IMR-90 (cell line): ENCODE measurements around the gene GADD45GIP1. TPM values are rescaled to one million over a fixed set of nuclear protein-coding genes. Genes with fewer than 3 reads are reported as not detected.
A peak's percentile ranks its signal among the peaks of the same experiment; 100 is the strongest.

ENCODE experiments used
- ATAC-seq: fragments of 200-7000 bp; cut with Tn5 transposase; 2 replicates; pipeline ENCODE4 v1.9.1; 2020; ENCODE audit warnings: low read depth, mild to moderate bottlenecking, moderate library complexity
- BruUV-seq: library from RNA; stranded (reverse); fragments of 400-500 nt; replicated peaks from 2 replicates; lab custom pipeline; 2021; lab: Mats Ljungman, UMichigan
- CTCF ChIA-PET: fragments of 300-600 bp; formaldehyde crosslinking; extraction: SDS; loops from one replicate; lab custom pipeline; 2021; ENCODE audit warnings: antibody characterized with exemption; lab: Yijun Ruan, JAX
- POLR2A ChIA-PET: fragments of 300-600 bp; sonication (Branson Sonifier 250); formaldehyde crosslinking; loops from one replicate; lab custom pipeline; 2022; ENCODE audit warnings: antibody characterized with exemption; ENCODE audit not compliant: unreplicated experiment; lab: Charles Lee
- DNase-seq: peaks from one replicate; pipeline ENCODE4 v3.0.0; 2013
- H2AFZ ChIP-seq: replicated peaks from 2 replicates; pipeline ENCODE3; 2013; ENCODE audit warnings: low read length, mild to moderate bottlenecking; ENCODE audit not compliant: poor library complexity
- H2AK5ac ChIP-seq: 2 replicates; pipeline ENCODE4 v1.6.1; 2013; ENCODE audit warnings: low read depth, low read length, inconsistent platforms
- H2AK9ac ChIP-seq: replicated peaks from 2 replicates; pipeline ENCODE3; 2013; ENCODE audit warnings: mild to moderate bottlenecking, low read depth, low read length, moderate library complexity; ENCODE audit not compliant: poor library complexity
- H2BK120ac ChIP-seq: 2 replicates; pipeline ENCODE4 v1.6.1; 2013; ENCODE audit warnings: low read depth, low read length, inconsistent platforms
- H2BK15ac ChIP-seq: 3 replicates; pipeline ENCODE4 v1.6.1; 2013; ENCODE audit warnings: low read depth, low read length, inconsistent platforms
- H2BK20ac ChIP-seq: 2 replicates; pipeline ENCODE4 v1.6.1; 2013; ENCODE audit warnings: low read depth, mild to moderate bottlenecking, inconsistent platforms, low read length, moderate library complexity
- H2BK5ac ChIP-seq: 2 replicates; pipeline ENCODE4 v1.6.1; 2013; ENCODE audit warnings: mild to moderate bottlenecking, low read depth, low read length, inconsistent platforms; ENCODE audit not compliant: poor library complexity, severe bottlenecking
- H3K14ac ChIP-seq: replicated peaks from 2 replicates; pipeline ENCODE4 v1.6.1; 2013; ENCODE audit warnings: low read depth, low read length, inconsistent platforms
- H3K18ac ChIP-seq: 2 replicates; pipeline ENCODE4 v1.6.1; 2013; ENCODE audit warnings: low read depth, low read length, control low read depth
- H3K23ac ChIP-seq: 2 replicates; pipeline ENCODE4 v1.6.1; 2013; ENCODE audit warnings: low read depth, low read length, inconsistent platforms
- H3K27ac ChIP-seq: 2 replicates; pipeline ENCODE4 v1.5.1; 2013; ENCODE audit warnings: mild to moderate bottlenecking, control low read depth, low read length; ENCODE audit not compliant: insufficient read depth
- H3K27me3 ChIP-seq: 2 replicates; pipeline ENCODE4 v1.6.1; 2013; ENCODE audit warnings: low read length; ENCODE audit not compliant: control insufficient read depth, insufficient read depth
- H3K36me3 ChIP-seq: 2 replicates; pipeline ENCODE4 v1.6.1; 2013; ENCODE audit warnings: low read length, mixed read lengths; ENCODE audit not compliant: control insufficient read depth, insufficient read depth
- H3K4ac ChIP-seq: 2 replicates; pipeline ENCODE4 v1.6.1; 2013; ENCODE audit warnings: low read depth, low read length, inconsistent platforms
- H3K4me1 ChIP-seq: 2 replicates; pipeline ENCODE4 v1.6.1; 2013; ENCODE audit warnings: low read length, mixed read lengths; ENCODE audit not compliant: control insufficient read depth, insufficient read depth
- H3K4me2 ChIP-seq: 2 replicates; pipeline ENCODE4 v1.6.1; 2013; ENCODE audit warnings: low read depth, mild to moderate bottlenecking, control low read depth, low read length, moderate library complexity
- H3K4me3 ChIP-seq: 2 replicates; pipeline ENCODE4 v1.5.1; 2013; ENCODE audit warnings: low read depth, mild to moderate bottlenecking, control low read depth, low read length, moderate library complexity; ENCODE audit not compliant: insufficient read depth
- H3K56ac ChIP-seq: 2 replicates; pipeline ENCODE4 v1.6.1; 2013; ENCODE audit warnings: low read length, inconsistent platforms; ENCODE audit not compliant: insufficient read depth; ENCODE audit errors: extremely low read depth
- H3K79me1 ChIP-seq, 2 experiments: 2 replicates each; pipeline ENCODE4 v1.6.1; 2013; ENCODE audit warnings: low read length in 2 of 2, inconsistent platforms in 1 of 2, low read depth in 1 of 2
- H3K9ac ChIP-seq: 2 replicates; pipeline ENCODE4 v1.6.1; 2013; ENCODE audit warnings: low read depth, low read length, control low read depth
- H3K9me1 ChIP-seq: 2 replicates; pipeline ENCODE4 v1.6.1; 2013; ENCODE audit warnings: low read length, inconsistent platforms; ENCODE audit not compliant: insufficient read depth
- H3K9me3 ChIP-seq: 2 replicates; pipeline ENCODE4 v1.6.1; 2013; ENCODE audit warnings: low read length; ENCODE audit not compliant: control insufficient read depth, insufficient read depth
- H4K20me1 ChIP-seq: 2 replicates; pipeline ENCODE4 v1.6.1; 2013; ENCODE audit warnings: low read length, inconsistent platforms; ENCODE audit not compliant: insufficient read depth
- H4K5ac ChIP-seq: 2 replicates; pipeline ENCODE4 v1.6.1; 2013; ENCODE audit warnings: mild to moderate bottlenecking, low read depth, low read length, control low read depth
- H4K8ac ChIP-seq, 2 experiments: 2 replicates each; pipeline ENCODE4 v1.6.1; 2013; ENCODE audit warnings: low read depth in 2 of 2, low read length in 2 of 2, control low read depth in 1 of 2, inconsistent platforms in 1 of 2
- H4K91ac ChIP-seq: 2 replicates; pipeline ENCODE4 v1.6.1; 2013; ENCODE audit warnings: low read depth, low read length, inconsistent platforms; ENCODE audit not compliant: insufficient read depth
- BHLHE40 ChIP-seq: fragments of 150-350 bp; IDR thresholded peaks from 2 replicates; pipeline ENCODE4 v1.6.1; 2016; ENCODE audit warnings: mild to moderate bottlenecking, low read depth, low read length
- CEBPB ChIP-seq: IDR thresholded peaks from 2 replicates; pipeline ENCODE4 v1.6.1; 2012; ENCODE audit warnings: low read depth, low read length, improper control_type of control experiment
- CHD1 ChIP-seq: IDR thresholded peaks from 2 replicates; pipeline ENCODE4 v1.6.1; 2012; ENCODE audit warnings: low read depth, low read length, improper control_type of control experiment
- FOS ChIP-seq: fragments of 150-350 bp; IDR thresholded peaks from 2 replicates; pipeline ENCODE4 v1.6.1; 2016; ENCODE audit warnings: low read depth, low read length
- MAFK ChIP-seq: IDR thresholded peaks from 2 replicates; pipeline ENCODE4 v1.6.1; 2012; ENCODE audit warnings: low read depth, low read length, improper control_type of control experiment
- MAZ ChIP-seq: IDR thresholded peaks from 2 replicates; pipeline ENCODE4 v1.6.1; 2012; ENCODE audit warnings: low read depth, mild to moderate bottlenecking, low read length, improper control_type of control experiment, moderate library complexity, borderline replicate concordance
- MXI1 ChIP-seq: IDR thresholded peaks from 2 replicates; pipeline ENCODE4 v1.6.1; 2012; ENCODE audit warnings: low read depth, mild to moderate bottlenecking, low read length, moderate library complexity, borderline replicate concordance
- NFE2L2 ChIP-seq: fragments of 150-350 bp; IDR thresholded peaks from 2 replicates; pipeline ENCODE4 v1.6.1; 2016; ENCODE audit warnings: low read depth, mild to moderate bottlenecking, low read length
- POLR2A ChIP-seq: IDR thresholded peaks from 2 replicates; pipeline ENCODE4 v1.6.1; 2012; ENCODE audit warnings: mild to moderate bottlenecking, low read depth, low read length
- RAD21 ChIP-seq: IDR thresholded peaks from 2 replicates; pipeline ENCODE4 v1.6.1; 2012; ENCODE audit warnings: low read length, improper control_type of control experiment
- RCOR1 ChIP-seq: IDR thresholded peaks from 2 replicates; pipeline ENCODE4 v1.6.1; 2012; ENCODE audit warnings: mild to moderate bottlenecking, low read length, improper control_type of control experiment; ENCODE audit not compliant: insufficient replicate concordance
- RFX5 ChIP-seq: IDR thresholded peaks from 2 replicates; pipeline ENCODE4 v1.8.0; 2012; ENCODE audit warnings: low read depth, mild to moderate bottlenecking, low read length, moderate library complexity
- SMC3 ChIP-seq: fragments of 150-350 bp; IDR thresholded peaks from 2 replicates; pipeline ENCODE4 v1.6.1; 2016; ENCODE audit warnings: low read depth, mild to moderate bottlenecking, antibody characterized with exemption, low read length, moderate library complexity
- WGBS, 2 experiments: methylation state at CpG; one replicate each; pipeline versions ENCODE4 v1.1.5 to v1.1.7; 2013; ENCODE audit warnings: missing lambda C conversion rate in 2 of 2; ENCODE audit not compliant: insufficient read length in 1 of 2; ENCODE audit errors: extremely low coverage in 2 of 2; 5-methylcytosine and 5-hydroxymethylcytosine counted together
- dilution Hi-C: fragments of 300-500 bp; cut with HindIII; formaldehyde crosslinking; loops from one replicate; pipeline ENCODE4 v1.14.3; 2018; ENCODE audit warnings: low sequenced_read_pairs; ENCODE audit not compliant: unreplicated experiment
- in situ Hi-C: fragments of 300-500 bp; cut with MboI; formaldehyde crosslinking; loops from 3 replicates; pipeline ENCODE4 v1.14.3; 2019; ENCODE audit warnings: low sequenced_read_pairs, inconsistent platforms, mixed read lengths
- intact Hi-C: fragments of 100-400 bp; cut with micrococcal nuclease; formaldehyde crosslinking; loops from 2 replicates; pipeline ENCODE4 v1.10.0; 2022
- polyA plus RNA-seq, 3 experiments: library from polyadenylated mRNA; depleted of rRNA; stranded (reverse); fragments of >200 nt; gene quantifications; 2 replicates each; pipeline ENCODE4 v1.2.3, GENCODE V29; 2012; ENCODE audit warnings: low replicate concordance in 1 of 3
- total RNA-seq: library from RNA; depleted of rRNA; stranded (reverse); fragments of >200 nt; gene quantifications from 2 replicates; pipeline ENCODE4 v1.2.3, GENCODE V29; 2012
- TF ChIP-seq, protein P1 (sequence below): fragments of 150-350 bp; IDR thresholded peaks from 2 replicates; pipeline ENCODE4 v1.6.1; 2017; ENCODE audit warnings: mild to moderate bottlenecking, antibody characterized with exemption, low read length, low read depth
- TF ChIP-seq, protein P2 (sequence below): conservative IDR thresholded peaks from 2 replicates; pipeline ENCODE4 v1.5.1; 2012; ENCODE audit warnings: mild to moderate bottlenecking, low read depth, low read length, improper control_type of control experiment
- TF ChIP-seq, protein P3 (sequence below): fragments of 150-350 bp; IDR thresholded peaks from 2 replicates; pipeline ENCODE4 v1.6.1; 2016; ENCODE audit warnings: low read depth, mild to moderate bottlenecking, low read length, moderate library complexity, borderline replicate concordance

Gene GADD45GIP1
- total and polyA plus RNA-seq, 2 of the 4 experiments (the other 2 are of a cell fraction), result 13.3 to 42.4 TPM

DNA sequence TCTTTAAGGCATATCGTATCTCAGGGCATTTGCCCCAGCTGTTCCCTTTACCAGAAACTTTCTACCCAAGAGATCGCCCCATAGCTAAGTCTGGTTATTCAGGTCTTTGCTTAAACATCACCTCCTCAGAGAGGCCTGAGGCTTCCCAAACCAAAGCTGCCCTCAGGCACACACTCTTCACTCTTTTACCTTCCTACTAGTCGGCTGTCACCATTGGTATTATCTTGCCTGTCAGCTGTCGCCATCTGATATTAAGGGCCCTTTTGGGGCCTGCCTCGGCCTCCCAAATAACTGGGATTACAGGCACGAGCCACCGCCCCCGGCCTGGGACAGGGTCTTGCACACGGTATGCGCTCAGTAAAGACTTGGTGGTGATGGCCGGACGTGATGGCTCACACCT lies 1.0 kb downstream of the GADD45GIP1 start:
- in situ Hi-C loops (no loop called here), dilution Hi-C loops (no loop called here), intact Hi-C loops (no loop called here)
- peak overlapping the region; percentile 98 for H3K4me3 ChIP-seq
- no peak for TF ChIP-seq POLR2A
- TF ChIP-seq CHD1, result no peak
- no peak for TF ChIP-seq MAFK
- no peak for TF ChIP-seq MXI1
- TF ChIP-seq MAZ, result no peak
- TF ChIP-seq, protein P1, sequence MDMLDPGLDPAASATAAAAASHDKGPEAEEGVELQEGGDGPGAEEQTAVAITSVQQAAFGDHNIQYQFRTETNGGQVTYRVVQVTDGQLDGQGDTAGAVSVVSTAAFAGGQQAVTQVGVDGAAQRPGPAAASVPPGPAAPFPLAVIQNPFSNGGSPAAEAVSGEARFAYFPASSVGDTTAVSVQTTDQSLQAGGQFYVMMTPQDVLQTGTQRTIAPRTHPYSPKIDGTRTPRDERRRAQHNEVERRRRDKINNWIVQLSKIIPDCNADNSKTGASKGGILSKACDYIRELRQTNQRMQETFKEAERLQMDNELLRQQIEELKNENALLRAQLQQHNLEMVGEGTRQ, result no peak
- TF ChIP-seq FOS, result no peak
- no peak for TF ChIP-seq RFX5
- no peak for TF ChIP-seq CEBPB
- TF ChIP-seq, protein P2, sequence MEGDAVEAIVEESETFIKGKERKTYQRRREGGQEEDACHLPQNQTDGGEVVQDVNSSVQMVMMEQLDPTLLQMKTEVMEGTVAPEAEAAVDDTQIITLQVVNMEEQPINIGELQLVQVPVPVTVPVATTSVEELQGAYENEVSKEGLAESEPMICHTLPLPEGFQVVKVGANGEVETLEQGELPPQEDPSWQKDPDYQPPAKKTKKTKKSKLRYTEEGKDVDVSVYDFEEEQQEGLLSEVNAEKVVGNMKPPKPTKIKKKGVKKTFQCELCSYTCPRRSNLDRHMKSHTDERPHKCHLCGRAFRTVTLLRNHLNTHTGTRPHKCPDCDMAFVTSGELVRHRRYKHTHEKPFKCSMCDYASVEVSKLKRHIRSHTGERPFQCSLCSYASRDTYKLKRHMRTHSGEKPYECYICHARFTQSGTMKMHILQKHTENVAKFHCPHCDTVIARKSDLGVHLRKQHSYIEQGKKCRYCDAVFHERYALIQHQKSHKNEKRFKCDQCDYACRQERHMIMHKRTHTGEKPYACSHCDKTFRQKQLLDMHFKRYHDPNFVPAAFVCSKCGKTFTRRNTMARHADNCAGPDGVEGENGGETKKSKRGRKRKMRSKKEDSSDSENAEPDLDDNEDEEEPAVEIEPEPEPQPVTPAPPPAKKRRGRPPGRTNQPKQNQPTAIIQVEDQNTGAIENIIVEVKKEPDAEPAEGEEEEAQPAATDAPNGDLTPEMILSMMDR, result no peak
- TF ChIP-seq SMC3, result no peak
- no peak for TF ChIP-seq BHLHE40
- TF ChIP-seq NFE2L2, result no peak
- TF ChIP-seq RAD21, result no peak
- no peak for TF ChIP-seq RCOR1
- TF ChIP-seq, protein P3, sequence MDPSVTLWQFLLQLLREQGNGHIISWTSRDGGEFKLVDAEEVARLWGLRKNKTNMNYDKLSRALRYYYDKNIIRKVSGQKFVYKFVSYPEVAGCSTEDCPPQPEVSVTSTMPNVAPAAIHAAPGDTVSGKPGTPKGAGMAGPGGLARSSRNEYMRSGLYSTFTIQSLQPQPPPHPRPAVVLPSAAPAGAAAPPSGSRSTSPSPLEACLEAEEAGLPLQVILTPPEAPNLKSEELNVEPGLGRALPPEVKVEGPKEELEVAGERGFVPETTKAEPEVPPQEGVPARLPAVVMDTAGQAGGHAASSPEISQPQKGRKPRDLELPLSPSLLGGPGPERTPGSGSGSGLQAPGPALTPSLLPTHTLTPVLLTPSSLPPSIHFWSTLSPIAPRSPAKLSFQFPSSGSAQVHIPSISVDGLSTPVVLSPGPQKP, result no peak
- peak overlapping the region; percentile 12 for H2AK5ac ChIP-seq
- H2BK120ac ChIP-seq, result no peak overlapping the region
- H3K56ac ChIP-seq, result no peak overlapping the region
- H3K27ac ChIP-seq, result peak overlapping the region; percentile 9
- H2AFZ ChIP-seq, result peak overlapping the region; percentile 13
- peak overlapping the region; percentile 93 for H3K9ac ChIP-seq
- ATAC-seq (no peak), DNase-seq (no peak)
- H4K5ac ChIP-seq, result peak overlapping the region; percentile 98
- no peak overlapping the region for H2BK20ac ChIP-seq
- peaks cover 15 to 54% of the 10 kb centered on the region in 2 experiments for H3K79me1 ChIP-seq
- H3K4me2 ChIP-seq, result peak overlapping the region; percentile 93
- no peak overlapping the region for H2BK15ac ChIP-seq
- CTCF ChIA-PET, result interaction anchor here (3.2 kb wide), 1 partner anchor 10 kb away, joined by 18 read pairs; no protein-coding TSS in a partner anchor
- H3K4me1 ChIP-seq, result peaks cover 25% of the 10 kb centered on the region
- no peak overlapping the region for H3K18ac ChIP-seq
- peaks cover 5% of the 10 kb centered on the region; the same call in 1 of the 2 replicates for H3K9me1 ChIP-seq
- peak overlapping the region; percentile 47 to 98; a peak in 2 of 4 replicates for H4K8ac ChIP-seq
- no peaks in the 10 kb centered on the region for H3K27me3 ChIP-seq
- H2BK5ac ChIP-seq, result no peak overlapping the region
- peak overlapping the region; percentile 50 for H3K14ac ChIP-seq
- peak overlapping the region; percentile 53 for H3K4ac ChIP-seq
- H3K23ac ChIP-seq, result peak overlapping the region; percentile 41
- H3K36me3 ChIP-seq, result peaks cover 34% of the 10 kb centered on the region
- no peaks in the 10 kb centered on the region for H3K9me3 ChIP-seq
- peaks cover 25% of the 10 kb centered on the region; the same call in 1 of the 2 replicates for H4K20me1 ChIP-seq
- BruUV-seq, result no TSS peak
- no peak overlapping the region; the same call in 1 of the 2 replicates for H4K91ac ChIP-seq
- POLR2A ChIA-PET, result interaction anchor here (1.0 kb wide), 1 partner anchor 10 kb away, joined by 4 read pairs; the partner anchor contains the start of gene RAD23A
- 69% methylated on average over 6 of the region's 12 CpGs; no CpG with 5 or more reads in 1 of the 2 experiments for WGBS, 2 experiments
- H2AK9ac ChIP-seq, result peak overlapping the region; percentile 88
